Measurements from ENCODE around the gene VEPH1. TPM values are rescaled to one million over a fixed set of nuclear protein-coding genes. Genes with fewer than 3 reads are reported as not detected.

Gene VEPH1
- polyA plus RNA-seq, 12 donors: 0.46 to 3.8 (median 0.94) TPM; not detected in 2

DNA sequence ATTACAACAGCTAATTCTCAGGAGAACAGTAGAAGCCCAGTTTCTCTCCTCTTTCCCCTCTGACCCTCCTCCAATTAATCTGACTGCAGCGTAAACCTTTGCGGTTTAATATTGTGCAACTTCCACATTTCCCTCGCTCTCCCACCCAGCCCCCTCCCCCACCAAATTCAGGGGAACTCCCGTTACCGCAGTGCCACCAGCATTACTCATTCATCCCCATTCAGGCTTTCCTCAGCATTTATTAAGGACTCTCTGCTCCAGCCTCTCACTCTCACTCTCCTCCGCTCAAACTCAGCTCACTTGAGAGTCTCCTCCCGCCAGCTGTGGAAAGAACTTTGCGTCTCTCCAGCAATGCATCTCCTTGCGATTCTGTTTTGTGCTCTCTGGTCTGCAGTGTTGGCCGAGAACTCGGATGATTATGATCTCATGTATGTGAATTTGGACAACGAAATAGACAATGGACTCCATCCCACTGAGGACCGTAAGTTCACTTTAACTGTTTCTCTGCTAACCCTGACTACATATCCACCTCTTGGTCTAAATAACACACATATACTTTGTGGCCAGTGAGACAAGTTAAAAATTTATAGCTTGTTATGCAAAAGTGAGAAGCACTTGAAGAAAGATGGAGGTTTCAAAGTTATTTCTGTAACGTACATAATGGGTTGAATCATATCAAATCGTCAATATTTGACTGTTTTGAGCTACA, 66.5 kb downstream of the VEPH1 start, which contains the start of gene PTX3:
PTX3 (plus strand) TSS at position 268 of the 709 bp plus-strand sequence; CDS start at position 352, 84 bp downstream.
- DNase-seq: peak; percentile 90

DNA sequence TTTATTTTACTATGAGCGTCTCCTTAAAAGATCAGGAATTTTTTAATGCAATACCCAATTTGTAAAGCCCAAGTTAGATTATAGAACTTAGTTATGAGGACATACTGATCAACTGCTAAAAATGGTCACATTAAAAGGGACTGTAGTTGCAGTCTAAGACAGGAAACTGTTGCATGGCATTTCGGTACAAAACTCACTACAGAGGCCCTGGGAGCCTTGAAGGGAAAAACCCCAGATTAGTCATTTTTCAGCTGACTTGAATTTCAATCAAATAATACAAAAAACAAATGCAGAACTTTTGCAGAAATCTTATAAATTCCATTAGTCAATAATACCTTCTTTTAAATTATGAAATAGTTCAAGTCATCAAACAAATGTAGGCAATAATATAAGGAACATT, 73.5 kb downstream of the VEPH1 start:
- no peak for DNase-seq

DNA sequence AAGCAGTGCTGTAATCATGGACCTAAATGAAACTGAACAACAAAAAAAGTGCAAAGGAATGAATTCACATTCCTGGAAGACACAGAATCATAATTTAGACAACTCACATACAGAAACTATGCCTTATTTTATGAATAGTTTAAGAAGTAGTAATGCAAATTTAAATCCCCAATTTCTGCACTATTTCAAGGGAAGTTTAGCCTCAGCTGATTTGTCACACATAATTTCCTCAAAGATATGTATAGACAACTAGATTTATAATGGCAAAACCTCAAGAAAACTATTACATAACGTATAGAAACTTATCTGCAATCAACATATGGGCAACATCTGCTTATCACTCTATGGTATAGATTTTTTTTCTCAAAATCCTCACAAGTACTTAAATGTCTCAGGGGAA, 74.4 kb downstream of the VEPH1 start:
- DNase-seq: no peak

DNA sequence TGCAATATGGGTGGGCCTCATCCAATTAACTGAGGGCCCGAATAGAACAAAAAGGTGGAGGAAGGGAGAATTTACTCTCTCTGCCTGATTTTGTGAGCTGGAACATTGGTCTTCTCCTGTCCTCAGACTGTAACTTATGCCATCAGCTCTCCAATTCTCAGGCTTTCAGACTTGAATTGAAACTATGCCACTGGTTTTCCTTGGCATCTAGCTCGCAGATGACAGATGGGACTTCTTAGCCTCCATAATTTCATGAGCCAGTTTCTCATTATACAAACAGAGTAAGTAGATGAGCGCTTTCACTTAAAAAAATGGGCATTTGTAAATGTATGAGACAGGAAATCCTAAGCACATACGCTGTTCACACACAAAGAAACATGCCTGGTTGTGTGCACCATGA, 75.3 kb downstream of the VEPH1 start:
- no peak for DNase-seq

DNA sequence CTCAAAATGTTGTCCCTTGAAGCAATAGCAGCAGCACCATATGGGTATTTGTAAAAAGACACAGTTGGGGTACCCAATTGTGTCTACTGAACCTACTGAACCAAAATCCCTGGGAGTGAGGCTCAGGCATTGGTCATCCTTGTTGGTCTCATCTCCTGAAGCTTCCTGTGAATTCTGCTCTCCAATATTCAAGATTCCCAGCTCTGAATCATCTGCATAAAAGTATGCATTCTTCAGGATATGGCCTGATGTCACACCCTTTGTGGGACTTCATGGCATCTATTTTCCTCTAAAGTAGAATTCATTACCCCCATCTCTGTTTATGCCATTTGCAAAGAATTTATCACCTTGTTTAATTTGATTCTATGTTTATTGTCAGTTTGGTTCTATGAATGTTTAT, 79.9 kb downstream of the VEPH1 start:
- no peak for DNase-seq

DNA sequence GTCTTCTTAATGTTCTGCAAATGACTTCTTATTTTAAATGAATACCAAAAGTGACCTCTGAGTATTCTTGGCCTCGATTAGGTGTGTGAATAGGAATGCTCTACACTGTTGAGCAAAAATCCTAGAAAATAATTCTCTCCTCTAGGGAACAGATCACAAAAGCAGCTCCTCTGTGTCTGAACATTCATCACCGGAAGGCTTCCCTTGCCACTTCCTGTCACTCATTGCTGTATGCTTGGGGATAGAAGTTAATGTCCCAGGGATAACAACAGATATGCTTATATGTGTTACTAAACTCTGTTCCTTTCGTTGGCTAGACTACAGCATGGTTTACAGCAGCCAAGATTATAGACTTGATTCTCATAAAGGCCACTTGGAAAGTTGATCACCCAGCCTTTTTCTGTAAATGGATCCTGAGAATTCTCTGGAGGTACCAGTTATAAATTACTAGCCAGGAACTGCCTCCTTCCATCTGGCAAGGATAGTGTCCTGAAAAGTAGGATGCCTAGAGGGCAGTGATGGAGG, 82.5 kb downstream of the VEPH1 start:
- DNase-seq: peak; percentile 40

DNA sequence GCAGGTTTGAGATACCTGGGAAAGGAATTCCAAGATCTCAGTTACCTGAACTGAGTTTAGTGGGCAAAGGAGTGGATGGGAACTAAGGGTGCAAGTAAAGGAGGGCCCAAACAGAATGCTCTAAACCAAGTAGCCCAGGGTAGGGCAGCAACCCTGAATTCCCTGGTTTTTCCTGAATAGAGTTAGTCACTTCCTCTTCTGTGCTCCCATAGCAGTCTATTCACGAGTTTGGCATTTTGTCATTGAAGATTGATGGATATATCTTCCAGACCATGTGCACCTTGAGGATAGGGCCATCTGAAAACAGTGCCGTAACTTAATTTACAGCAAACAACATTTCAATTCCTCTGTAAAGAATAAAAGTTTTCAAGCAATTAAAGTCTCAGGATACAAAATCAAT, 85.1 kb downstream of the VEPH1 start:
- DNase-seq: no peak

DNA sequence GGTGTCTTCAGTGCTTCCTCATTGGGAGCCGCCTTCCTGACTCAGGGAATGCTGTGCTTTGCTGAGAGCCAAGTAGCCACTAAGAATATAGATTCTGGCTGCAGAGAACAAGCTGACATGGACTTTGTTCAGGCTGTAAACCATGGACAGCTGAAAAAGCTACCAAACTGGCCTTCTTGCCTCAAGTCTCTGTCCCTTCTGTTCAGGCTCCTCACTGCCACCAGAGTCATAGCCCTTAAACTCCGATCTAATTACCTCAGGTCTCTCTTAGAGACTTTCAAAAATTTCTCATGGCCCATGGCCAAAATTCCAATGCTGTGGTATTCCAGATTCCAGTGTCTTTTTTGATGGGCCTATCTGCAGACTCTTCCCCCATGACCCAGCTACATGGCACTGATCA, 86.0 kb downstream of the VEPH1 start:
- no peak for DNase-seq

DNA sequence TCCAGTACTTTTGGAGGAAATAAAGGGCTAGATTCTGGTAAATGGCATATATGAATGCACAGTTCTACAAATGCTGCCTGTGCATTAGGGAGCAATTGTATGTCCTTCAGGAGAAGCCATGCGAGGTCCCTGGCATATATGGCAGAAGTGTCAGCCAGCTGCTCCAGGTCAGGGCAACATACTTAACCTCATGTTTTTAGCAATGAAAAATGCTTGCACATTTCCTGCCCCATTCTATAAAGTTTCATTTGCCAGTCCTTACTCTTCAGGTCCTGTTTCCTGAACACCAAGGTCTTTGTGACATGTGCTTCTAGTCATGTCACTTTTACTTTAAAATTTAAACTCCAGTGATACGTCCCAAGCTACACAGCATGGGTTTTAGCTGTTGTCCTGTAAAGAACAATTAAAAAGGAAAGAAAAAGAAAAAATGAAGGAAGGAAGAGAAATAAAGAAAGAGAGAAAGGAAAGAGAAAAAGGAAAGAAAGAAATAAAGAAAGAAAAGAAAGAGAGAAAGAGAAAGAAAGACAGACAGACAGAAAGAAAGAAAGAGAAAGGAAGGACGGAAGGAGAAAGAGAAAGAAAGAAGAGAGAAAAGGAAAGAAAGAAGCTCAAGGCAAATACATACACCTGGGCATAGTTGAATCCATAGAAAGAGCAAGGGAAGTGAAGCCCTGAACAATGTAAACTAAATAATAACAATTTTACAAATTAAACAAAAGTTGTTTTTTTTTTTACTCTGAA, 86.7 kb downstream of the VEPH1 start:
- no peak for DNase-seq

DNA sequence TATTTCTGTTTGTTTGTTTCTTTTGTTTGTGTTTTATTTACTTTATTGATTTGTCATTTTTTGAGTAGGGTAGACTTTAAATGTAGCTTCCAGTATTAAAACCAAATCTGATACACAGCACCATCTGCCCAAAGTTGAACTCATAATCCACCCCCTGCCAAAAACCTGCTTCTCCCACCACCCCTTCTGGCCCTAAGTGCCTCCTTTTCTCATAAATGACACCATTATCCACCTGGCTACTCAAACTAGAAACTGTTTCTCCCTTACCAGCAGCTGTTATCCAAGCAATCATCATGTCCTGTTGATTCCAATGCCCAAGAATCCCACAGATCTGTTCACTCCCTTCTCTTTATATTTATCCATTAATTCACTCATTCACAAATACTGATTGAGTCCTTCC, 88.4 kb downstream of the VEPH1 start:
- DNase-seq: no peak

DNA sequence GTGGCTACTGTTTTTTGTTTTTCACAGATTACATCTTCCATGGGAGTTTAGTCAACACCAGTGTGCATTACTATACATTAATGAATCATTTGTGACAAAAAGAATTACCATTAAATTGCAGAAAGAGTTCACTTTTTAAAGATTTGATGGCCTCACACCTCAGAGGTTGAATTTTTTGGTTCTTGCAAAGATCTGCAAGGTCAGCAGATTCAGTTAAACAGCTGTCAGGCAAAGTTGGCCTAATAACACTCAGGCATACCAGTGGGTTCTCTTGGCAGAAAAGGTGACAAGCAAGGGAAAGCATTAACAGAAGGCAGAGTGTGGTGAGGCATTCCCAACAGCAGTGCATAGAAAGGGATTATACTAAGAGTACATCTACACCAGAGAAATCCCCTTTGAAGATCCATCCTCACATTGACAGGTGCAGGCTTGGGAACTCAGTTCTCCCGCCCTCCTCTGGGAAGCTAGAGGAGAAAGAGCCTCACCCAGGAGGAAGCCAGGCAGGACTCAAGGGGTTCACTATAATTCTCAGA, 90.8 kb downstream of the VEPH1 start:
- no peak for DNase-seq

DNA sequence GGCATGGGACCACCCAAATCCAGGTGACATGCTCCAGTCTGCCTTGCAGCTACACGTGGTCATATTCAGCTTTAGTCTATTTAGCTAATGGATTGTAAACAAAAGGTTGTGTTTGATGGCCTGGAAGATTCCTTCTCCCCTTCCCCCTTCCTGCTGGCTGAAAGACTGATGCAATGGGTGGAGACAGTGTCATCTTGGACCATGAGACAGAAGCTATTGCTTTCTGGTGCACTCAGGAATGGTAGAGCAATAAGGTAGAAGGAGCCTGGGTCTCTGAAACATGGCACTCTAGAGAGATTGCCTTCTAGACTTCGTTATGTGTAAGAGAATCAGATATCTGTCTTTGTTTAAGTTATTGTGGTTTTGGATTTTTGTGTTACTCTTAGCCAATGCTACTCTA, 92.3 kb downstream of the VEPH1 start:
- DNase-seq: no peak

DNA sequence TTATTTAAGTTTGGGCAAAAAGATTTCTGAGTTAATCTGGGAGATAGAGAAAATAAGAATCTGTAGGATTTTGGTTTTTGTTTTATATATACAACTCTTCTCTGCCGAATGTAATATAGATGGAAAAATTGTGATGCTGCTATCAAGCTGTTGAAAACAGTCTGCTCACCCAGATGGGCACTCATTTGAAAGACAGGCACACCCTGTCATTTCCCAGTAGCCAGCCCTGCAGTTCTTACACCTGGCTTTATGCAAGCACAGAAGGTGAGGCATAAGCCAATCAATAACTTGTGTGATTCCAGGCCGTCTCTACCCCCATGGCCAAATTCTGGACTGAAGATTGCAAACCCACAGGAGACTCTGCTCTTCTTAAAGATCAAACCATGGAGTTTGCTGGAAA, 93.7 kb downstream of the VEPH1 start:
- DNase-seq: no peak

DNA sequence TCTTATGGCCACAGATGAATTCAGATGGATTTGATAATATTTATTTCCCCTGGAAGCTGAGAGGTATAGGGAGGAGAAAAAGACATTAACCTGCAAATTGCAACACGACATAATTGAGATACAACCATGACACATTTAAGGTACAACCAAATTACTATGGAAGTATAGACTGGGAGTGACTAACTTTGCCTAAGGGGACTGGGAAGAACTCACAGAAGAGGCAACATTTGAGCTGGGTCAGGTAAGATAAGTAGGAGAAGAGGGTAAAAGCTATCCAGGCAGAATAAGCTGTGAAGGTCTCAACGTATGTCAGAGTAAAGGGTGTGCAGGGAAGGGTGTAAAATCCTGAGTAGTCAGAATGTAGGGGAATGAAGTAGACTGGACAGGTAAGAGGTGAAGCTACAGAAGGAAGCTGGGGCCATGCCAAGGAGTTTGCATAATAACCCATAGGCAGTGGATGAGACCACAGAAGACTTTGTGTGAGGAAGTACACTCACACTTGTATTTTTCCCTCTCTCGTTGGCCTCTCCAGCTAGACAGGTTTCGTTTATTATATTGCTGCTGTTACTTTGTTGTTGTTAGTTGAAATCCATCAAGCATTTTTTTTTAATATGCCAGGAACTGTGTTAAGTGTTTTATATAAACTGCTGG, 94.6 kb downstream of the VEPH1 start:
- no peak for DNase-seq

DNA sequence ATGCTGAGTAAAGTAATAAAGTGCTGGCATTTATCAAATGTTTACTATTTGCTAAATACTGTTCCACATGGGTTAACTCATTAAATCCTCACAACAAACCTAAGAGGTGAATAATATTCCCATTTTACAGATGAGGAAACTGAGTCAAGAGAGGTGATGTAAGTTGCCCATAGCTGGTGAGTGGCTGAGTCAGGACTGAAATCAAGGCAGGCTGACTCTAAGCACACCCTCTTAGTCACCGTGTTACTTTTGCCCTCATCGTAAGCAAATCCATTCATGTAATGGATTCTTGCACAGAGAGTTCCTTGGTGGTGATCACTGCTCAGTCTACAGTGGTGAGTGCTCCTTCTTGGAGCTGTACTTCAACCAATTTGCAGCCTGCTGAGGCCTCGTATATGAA, 95.4 kb downstream of the VEPH1 start:
- no peak for DNase-seq

DNA sequence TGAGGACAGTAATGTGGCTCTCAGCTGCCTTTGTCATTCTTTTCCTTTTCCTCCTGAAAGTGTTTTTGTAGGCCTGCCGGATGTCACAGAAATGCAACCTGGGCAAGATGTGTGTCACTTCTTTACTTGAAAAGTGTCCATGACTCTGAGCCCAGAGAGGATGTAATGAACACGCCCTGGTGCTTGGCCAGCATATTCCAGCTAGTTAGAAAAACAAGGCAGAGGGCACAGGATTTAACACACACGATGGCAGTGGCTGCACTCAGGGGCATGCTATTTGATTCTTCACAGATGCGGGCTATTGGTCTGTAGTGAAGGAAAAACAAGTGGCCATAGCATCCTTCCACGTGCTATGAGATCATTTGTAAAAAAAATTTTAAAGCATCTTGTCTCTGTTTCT, 96.8 kb downstream of the VEPH1 start:
- no peak for DNase-seq

DNA sequence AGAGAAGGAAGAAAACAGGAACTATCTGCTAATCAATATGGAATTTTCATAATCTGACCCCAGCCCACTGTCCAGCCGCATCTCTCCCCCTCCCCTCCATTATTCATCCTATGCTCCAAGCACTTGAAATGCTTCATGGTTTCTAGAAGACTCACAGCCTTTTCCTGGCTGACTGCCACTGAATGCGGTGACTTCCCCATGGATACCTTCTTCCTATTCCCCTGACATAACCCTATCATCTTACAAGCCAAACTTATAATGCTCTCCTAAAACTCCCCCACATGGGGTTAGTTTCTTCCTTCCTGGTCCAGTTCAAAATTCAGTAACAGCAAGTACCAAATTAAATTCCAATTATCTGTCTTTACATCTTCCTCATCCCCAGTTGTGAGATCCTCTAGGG, 97.8 kb downstream of the VEPH1 start:
- DNase-seq: no peak

DNA sequence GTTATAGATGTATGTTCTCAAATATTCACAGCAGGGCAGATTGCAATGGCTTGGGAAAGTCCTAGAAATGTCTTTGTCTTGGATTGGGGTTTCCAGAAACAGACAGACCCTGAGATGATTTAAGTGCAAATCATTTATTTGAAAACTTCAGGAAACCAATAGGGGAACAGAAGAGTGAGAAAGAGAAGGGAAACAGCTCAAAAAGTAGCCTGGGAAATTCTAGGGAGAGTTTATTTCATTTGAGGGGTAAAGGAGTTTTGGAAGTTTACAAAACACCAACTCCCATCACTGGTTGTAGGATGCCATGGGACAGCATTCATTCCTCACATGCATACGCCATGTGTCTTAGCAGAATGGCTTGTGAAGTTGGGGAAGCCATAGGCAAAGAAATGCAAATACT, 98.8 kb downstream of the VEPH1 start:
- no peak for DNase-seq

DNA sequence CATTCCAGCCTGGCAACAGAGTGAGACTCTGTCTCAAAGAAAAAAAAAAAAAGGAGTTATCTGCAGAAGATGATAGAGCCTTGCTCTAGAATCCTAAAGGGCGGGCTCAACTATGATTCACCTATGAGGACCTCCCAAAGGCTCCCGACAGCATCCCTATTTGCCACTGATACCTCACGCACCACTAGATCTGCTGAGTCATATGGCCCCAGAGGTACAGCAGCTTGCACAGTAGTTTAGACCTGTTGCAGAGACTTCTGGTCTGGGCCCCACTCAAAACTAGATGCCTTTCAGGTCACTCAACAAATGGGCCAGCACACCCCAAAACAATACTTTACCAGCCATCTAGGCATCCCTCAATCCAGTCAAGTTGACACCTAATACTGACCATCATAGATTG, 104.6 kb downstream of the VEPH1 start:
- no peak for DNase-seq

DNA sequence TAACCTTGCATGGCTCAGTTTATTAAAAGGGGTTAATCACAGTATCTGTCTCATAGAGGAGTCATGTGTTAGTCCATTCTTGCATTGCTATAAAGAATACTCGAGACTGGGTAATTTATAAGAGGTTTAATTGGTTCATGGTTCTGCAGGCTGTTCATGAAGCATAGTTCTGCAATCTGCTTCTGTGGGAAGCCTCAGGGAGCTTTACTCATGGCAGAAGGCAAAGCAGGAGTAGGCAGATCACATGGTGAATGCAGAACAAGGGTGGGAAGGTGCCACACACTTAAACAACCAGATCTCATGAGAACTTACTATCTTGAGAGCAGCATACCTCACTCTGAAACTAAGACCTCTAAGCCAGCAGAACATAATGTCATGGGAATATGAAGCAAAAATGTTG, 108.8 kb downstream of the VEPH1 start:
- DNase-seq: no peak

DNA sequence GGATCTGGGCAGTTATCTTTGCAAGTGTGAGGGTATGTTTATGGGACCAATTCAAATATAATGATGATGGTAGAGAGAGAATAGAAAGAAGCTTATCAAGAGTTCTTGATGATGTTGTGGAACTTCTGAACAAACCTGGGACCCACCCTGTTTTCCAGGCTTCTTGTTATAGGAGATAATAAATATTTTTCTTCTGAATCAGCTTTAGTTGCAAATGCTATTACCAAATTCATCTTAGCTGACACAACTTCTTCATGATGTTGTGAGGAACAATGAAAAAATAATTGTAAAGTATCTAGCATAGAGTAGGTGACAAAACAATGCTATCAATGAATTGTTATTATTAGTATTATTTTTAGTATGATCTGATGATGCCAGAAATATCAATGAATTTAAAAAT, 110.1 kb downstream of the VEPH1 start:
- no peak for DNase-seq

DNA sequence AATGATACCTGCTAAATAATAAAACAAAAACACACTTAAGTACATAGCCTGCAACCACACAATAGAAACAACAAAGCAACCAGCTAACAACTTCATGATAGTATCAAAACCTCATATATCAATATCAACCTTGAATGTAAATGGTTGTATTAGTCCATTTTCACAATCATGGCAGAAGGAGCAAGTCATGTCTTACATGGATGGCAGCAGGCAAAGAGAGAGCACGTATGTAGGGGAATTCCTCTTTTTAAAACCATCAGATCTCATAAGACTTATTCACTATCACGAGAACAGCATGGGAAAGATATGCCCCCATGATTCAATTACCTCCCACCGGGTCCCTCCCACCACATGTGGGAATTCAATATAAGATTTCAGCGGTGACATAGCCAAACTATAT, 111.1 kb downstream of the VEPH1 start:
- DNase-seq: no peak
